GM19324 (cell line): ENCODE data around the gene KIF5C.
A peak's percentile ranks its signal among the peaks of the same experiment; 100 is the strongest.

Experiments used
- ATAC-seq: cut with Tn5 transposase; IDR thresholded peaks from one replicate; pipeline ENCODE4 v1.9.1; 2021; ENCODE audit warnings: mild to moderate bottlenecking, moderate library complexity; ENCODE audit not compliant: unreplicated experiment, low FRiP score

Gene KIF5C

GRCh38 chr2:149036507-149037293 is 161.7 kb downstream of the KIF5C start:
- ATAC-seq, result no peak

- no peak for ATAC-seq
Measured at GRCh38 chr2:149037851-149038250, 162.8 kb downstream of the KIF5C start.

- ATAC-seq, result peak; percentile 67
Measured at GRCh38 chr2:149038442-149039212, 163.6 kb downstream of the KIF5C start, which contains the start of gene LYPD6B. TSS of gene LYPD6B (plus strand) at chr2:149038699. CDS start at chr2:149130949, 92,250 bp downstream.

GRCh38 chr2:149039213-149039724 is 164.2 kb downstream of the KIF5C start:
- ATAC-seq, result no peak

- no peak for ATAC-seq
Measured at GRCh38 chr2:149040451-149040850, 165.4 kb downstream of the KIF5C start.

GRCh38 chr2:149041482-149041881 is 166.5 kb downstream of the KIF5C start:
- ATAC-seq, result no peak

GRCh38 chr2:149042881-149043280 is 167.9 kb downstream of the KIF5C start:
- ATAC-seq, result no peak

GRCh38 chr2:149044500-149044899 is 169.5 kb downstream of the KIF5C start:
- no peak for ATAC-seq

GRCh38 chr2:149047118-149047517 is 172.1 kb downstream of the KIF5C start:
- no peak for ATAC-seq

GRCh38 chr2:149049142-149049541 is 174.1 kb downstream of the KIF5C start:
- no peak for ATAC-seq

GRCh38 chr2:149050188-149050587 is 175.2 kb downstream of the KIF5C start:
- no peak for ATAC-seq

GRCh38 chr2:149055751-149056150 is 180.7 kb downstream of the KIF5C start:
- ATAC-seq, result no peak

- no peak for ATAC-seq
Measured at GRCh38 chr2:149056541-149057255, 181.7 kb downstream of the KIF5C start.

- no peak for ATAC-seq
Measured at GRCh38 chr2:149057401-149057800, 182.4 kb downstream of the KIF5C start.

- ATAC-seq, result no peak
Measured at GRCh38 chr2:149058936-149059335, 183.9 kb downstream of the KIF5C start.

- ATAC-seq, result no peak
Measured at GRCh38 chr2:149059822-149060221, 184.8 kb downstream of the KIF5C start.

GRCh38 chr2:149061133-149061745 is 186.2 kb downstream of the KIF5C start:
- no peak for ATAC-seq

GRCh38 chr2:149062531-149062930 is 187.5 kb downstream of the KIF5C start:
- ATAC-seq, result no peak

GRCh38 chr2:149063177-149063576 is 188.2 kb downstream of the KIF5C start:
- no peak for ATAC-seq

- no peak for ATAC-seq
Measured at GRCh38 chr2:149064365-149064841, 189.4 kb downstream of the KIF5C start.
